Cardiac muscle cell (in vitro differentiated cells and primary cell): ENCODE measurements around the gene TTC4. TPM values are rescaled to one million over a fixed set of nuclear protein-coding genes. Genes with fewer than 3 reads are reported as not detected.

ENCODE experiments used
- DNase-seq, 2 donors: peaks; one replicate each; pipeline versions ENCODE4 v3.0.0 to v3.0.0-alpha.2; 2010 to 2017; ENCODE audit warnings: low read depth in 1 of 2, low spot score in 1 of 2
- H3K27ac ChIP-seq: fragments of 200-600 bp; sonication (generic); 2 replicates; pipeline ENCODE4 v1.5.1; 2016
- H3K27me3 ChIP-seq: fragments of 200-600 bp; sonication (generic); 2 replicates; pipeline ENCODE4 v1.6.0; 2016; ENCODE audit warnings: control low read depth
- H3K36me3 ChIP-seq: fragments of 200-600 bp; sonication (generic); 2 replicates; pipeline ENCODE4 v1.5.1; 2016; ENCODE audit warnings: control low read depth
- H3K4me1 ChIP-seq: fragments of 200-600 bp; sonication (generic); 2 replicates; pipeline ENCODE4 v1.8.1; 2017; ENCODE audit warnings: low read depth, mild to moderate bottlenecking, mixed run types
- H3K4me3 ChIP-seq: fragments of 200-600 bp; sonication (generic); 2 replicates; pipeline ENCODE4 v1.5.1; 2016; ENCODE audit warnings: mild to moderate bottlenecking
- H3K9me3 ChIP-seq: fragments of 200-600 bp; sonication (generic); 2 replicates; pipeline ENCODE4 v1.5.1; 2017; ENCODE audit warnings: low read depth, mild to moderate bottlenecking, control low read depth
- CTCF ChIP-seq: IDR thresholded peaks from 2 replicates; pipeline ENCODE4 v1.5.1; 2012; ENCODE audit warnings: low read depth, mild to moderate bottlenecking, low read length
- polyA plus RNA-seq: library from polyadenylated mRNA; unstranded; fragments of >200 nt; fragmentation: Nextera tagmentation; extraction: Ambion mirVana; gene quantifications from 2 replicates; pipeline ENCODE4 v1.2.1, GENCODE V29; 2016
- total RNA-seq: library from RNA; depleted of rRNA; stranded (reverse); fragments of >200 nt; gene quantifications from 2 replicates; pipeline ENCODE4 v1.2.3, GENCODE V29; 2016

Gene TTC4
- total and polyA plus RNA-seq, 2 experiments from 2014 or later: 19.8 to 23.5 TPM

- H3K4me1 ChIP-seq: no peaks in the 10 kb centered on the region
- peaks cover 46% of the 10 kb centered on the region for H3K27me3 ChIP-seq
- TF ChIP-seq CTCF: no peak
- no peaks in the 10 kb centered on the region for H3K9me3 ChIP-seq
- no peaks in the 10 kb centered on the region for H3K36me3 ChIP-seq
- no peak for DNase-seq
- no peak overlapping the region for H3K4me3 ChIP-seq
- no peak overlapping the region for H3K27ac ChIP-seq
These were observed 66.5 kb downstream of the TTC4 start for GRCh38 chr1:54782156-54782555.

- H3K36me3 ChIP-seq: no peaks in the 10 kb centered on the region
- no peak for TF ChIP-seq CTCF
- no peak overlapping the region for H3K27ac ChIP-seq
- DNase-seq: no peak
- H3K27me3 ChIP-seq: peaks cover 46% of the 10 kb centered on the region
- H3K4me1 ChIP-seq: no peaks in the 10 kb centered on the region
- no peak overlapping the region for H3K4me3 ChIP-seq
- no peaks in the 10 kb centered on the region for H3K9me3 ChIP-seq
These were observed 66.9 kb downstream of the TTC4 start for GRCh38 chr1:54782588-54782987.

GRCh38 chr1:54784066-54784465 is 68.4 kb downstream of the TTC4 start:
- no peaks in the 10 kb centered on the region for H3K36me3 ChIP-seq
- TF ChIP-seq CTCF: no peak
- no peaks in the 10 kb centered on the region for H3K4me1 ChIP-seq
- no peak for DNase-seq
- H3K27ac ChIP-seq: no peak overlapping the region
- H3K9me3 ChIP-seq: no peaks in the 10 kb centered on the region
- peaks cover 46% of the 10 kb centered on the region for H3K27me3 ChIP-seq
- H3K4me3 ChIP-seq: no peak overlapping the region

- Histone ChIP-seq H3K4me1 (no peaks in the 10 kb centered on the region), H3K27ac (no peak overlapping the region), H3K27me3 (peaks cover 19% of the 10 kb centered on the region), H3K36me3 (no peaks in the 10 kb centered on the region), H3K4me3 (no peak overlapping the region), H3K9me3 (no peaks in the 10 kb centered on the region)
- no peak for DNase-seq
- no peak for TF ChIP-seq CTCF
These were observed 71.1 kb downstream of the TTC4 start for GRCh38 chr1:54786778-54787177.

- H3K36me3 ChIP-seq: no peaks in the 10 kb centered on the region
- no peaks in the 10 kb centered on the region for H3K9me3 ChIP-seq
- no peak overlapping the region for H3K27ac ChIP-seq
- peaks cover 10% of the 10 kb centered on the region for H3K27me3 ChIP-seq
- no peaks in the 10 kb centered on the region for H3K4me1 ChIP-seq
- DNase-seq: no peak
- no peak for TF ChIP-seq CTCF
- H3K4me3 ChIP-seq: no peak overlapping the region
These were observed 71.9 kb downstream of the TTC4 start for GRCh38 chr1:54787604-54788003.

GRCh38 chr1:54788459-54788858 is 72.8 kb downstream of the TTC4 start:
- DNase-seq: no peak
- TF ChIP-seq CTCF: no peak
- H3K4me3 ChIP-seq: no peak overlapping the region
- no peaks in the 10 kb centered on the region for H3K4me1 ChIP-seq
- no peak overlapping the region for H3K27ac ChIP-seq
- H3K27me3 ChIP-seq: peaks cover 2% of the 10 kb centered on the region
- H3K9me3 ChIP-seq: no peaks in the 10 kb centered on the region
- no peaks in the 10 kb centered on the region for H3K36me3 ChIP-seq
